ENCODE data around the gene SLC45A3.

The SLC45A3 gene

DNA sequence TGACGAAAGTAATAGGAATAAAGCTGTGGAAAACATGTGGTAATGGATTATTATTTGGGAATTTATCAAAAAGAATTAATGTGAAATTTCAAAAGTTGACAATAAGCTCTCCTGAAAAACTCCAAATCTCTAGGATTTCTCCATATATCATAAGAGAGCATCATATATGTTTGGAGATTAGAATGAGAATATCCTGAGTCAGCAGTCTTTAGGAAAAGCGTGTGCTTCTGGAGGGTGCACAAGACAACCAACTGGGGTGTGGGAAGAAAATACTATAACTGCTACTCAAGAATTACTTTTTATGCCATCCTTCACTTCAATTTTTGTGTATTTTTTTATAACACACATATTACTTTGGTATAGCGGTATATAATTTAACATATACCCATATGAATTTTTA, 68.2 kb downstream of the SLC45A3 start:
- H3K27ac ChIP-seq: no peak overlapping the region
- H3K27me3 ChIP-seq (replicated peaks): no peaks in the 10 kb centered on the region
- peaks cover 21% of the 10 kb centered on the region for H3K36me3 ChIP-seq (replicated peaks)
- in situ Hi-C loops (cut with HindIII; ENCODE audit: low pct_ligation_motif_present, low sequenced_read_pairs): no loop called here
- no peak for TF ChIP-seq CTCF (IDR thresholded peaks at IDR 0.05; ENCODE audit: low read depth, low read length, missing control alignments)
- no peak for DNase-seq
- no peak overlapping the region for H3K4me3 ChIP-seq (ENCODE audit: low read depth, low read length)

GRCh38 chr1:205610901-205611466, 69.3 kb downstream of the SLC45A3 start:
- in situ Hi-C loops (cut with HindIII; ENCODE audit: low pct_ligation_motif_present, low sequenced_read_pairs): no loop called here
- H3K4me3 ChIP-seq (ENCODE audit: low read depth, low read length): no peak overlapping the region
- no peaks in the 10 kb centered on the region for H3K27me3 ChIP-seq (replicated peaks)
- no peak for TF ChIP-seq CTCF (IDR thresholded peaks at IDR 0.05; ENCODE audit: low read depth, low read length, missing control alignments)
- H3K36me3 ChIP-seq (replicated peaks): peaks cover 14% of the 10 kb centered on the region
- no peak for DNase-seq
- no peak overlapping the region for H3K27ac ChIP-seq

- peak overlapping the region; percentile 24 for H3K27ac ChIP-seq
- no peak overlapping the region for H3K4me3 ChIP-seq (ENCODE audit: low read depth, low read length)
- in situ Hi-C loops (cut with HindIII; ENCODE audit: low pct_ligation_motif_present, low sequenced_read_pairs): no loop called here
- H3K27me3 ChIP-seq (replicated peaks): no peaks in the 10 kb centered on the region
- peak; percentile 49 for DNase-seq
- H3K36me3 ChIP-seq (replicated peaks): peaks cover 16% of the 10 kb centered on the region
- no peak for TF ChIP-seq CTCF (IDR thresholded peaks at IDR 0.05; ENCODE audit: low read depth, low read length, missing control alignments)
Measured at GRCh38 chr1:205610036-205610435, 70.3 kb downstream of the SLC45A3 start.

Data from brain microvascular endothelial cell (primary cell).